H1 (cell line): ENCODE measurements around the gene CREB3L4. TPM values are rescaled to one million over a fixed set of nuclear protein-coding genes. Genes with fewer than 3 reads are reported as not detected.

Source experiments
- CTCF ChIA-PET: fragments of 300-600 bp; sonication (Branson Sonifier 250); formaldehyde crosslinking; loops from one replicate; lab custom pipeline; 2021; ENCODE audit not compliant: partially characterized antibody; lab: Charles Lee
- POLR2A ChIA-PET: fragments of 300-600 bp; sonication (Branson Sonifier 250); formaldehyde crosslinking; loops from one replicate; lab custom pipeline; 2021; ENCODE audit warnings: inconsistent platforms; ENCODE audit not compliant: partially characterized antibody; lab: Charles Lee
- DNase-seq, 2 experiments: peaks; one replicate each; pipeline versions ENCODE4 v3.0.0 to v3.0.0-alpha.2; 2010 to 2022; ENCODE audit warnings: low spot score in 2 of 2, low read depth in 1 of 2, mixed read lengths in 1 of 2
- FAIRE-seq: peaks from 2 replicates; lab custom pipeline; 2011; peaks lifted over from hg19 to GRCh38; lab: Jason Lieb, UNC
- H2AFZ ChIP-seq: 2 replicates; pipeline ENCODE4 v1.8.1; 2012; ENCODE audit warnings: low read length, inconsistent platforms
- H2AK5ac ChIP-seq: 2 replicates; pipeline ENCODE4 v1.6.1; 2013; ENCODE audit warnings: low read depth, low read length
- H2BK120ac ChIP-seq: replicated peaks from 2 replicates; pipeline ENCODE3; 2013; ENCODE audit warnings: low read depth, low read length, inconsistent platforms
- H2BK12ac ChIP-seq: 2 replicates; pipeline ENCODE4 v1.6.1; 2013; ENCODE audit warnings: low read depth, low read length
- H2BK15ac ChIP-seq: 2 replicates; pipeline ENCODE4 v1.6.1; 2013; ENCODE audit warnings: low read length
- H2BK20ac ChIP-seq: 2 replicates; pipeline ENCODE4 v1.6.1; 2013; ENCODE audit warnings: low read length
- H2BK5ac ChIP-seq: 2 replicates; pipeline ENCODE4 v1.6.1; 2013; ENCODE audit warnings: low read depth, low read length
- H3K14ac ChIP-seq: 2 replicates; pipeline ENCODE4 v1.6.1; 2013; ENCODE audit warnings: inconsistent platforms; ENCODE audit not compliant: insufficient read length
- H3K18ac ChIP-seq: 2 replicates; pipeline ENCODE4 v1.6.1; 2013; ENCODE audit warnings: low read length; ENCODE audit errors: extremely low read depth
- H3K23ac ChIP-seq: 2 replicates; pipeline ENCODE4 v1.6.1; 2013; ENCODE audit warnings: inconsistent platforms; ENCODE audit not compliant: insufficient read length
- H3K23me2 ChIP-seq: 2 replicates; pipeline ENCODE4 v1.6.1; 2013; ENCODE audit warnings: low read depth, low read length
- H3K27ac ChIP-seq: 2 replicates; pipeline ENCODE4 v1.6.1; 2011; ENCODE audit warnings: low read depth, low read length, inconsistent platforms
- H3K27me3 ChIP-seq, 4 experiments: replicated peaks in 1 of 4; 1 replicate in 1 of 4; 2 replicates in 3 of 4; pipeline versions ENCODE4 v1.6.1 to v1.8.1; 2011 to 2013; ENCODE audit warnings: low read length in 3 of 4, mild to moderate bottlenecking in 3 of 4, inconsistent platforms in 2 of 4, mixed read lengths in 2 of 4, moderate library complexity in 1 of 4; ENCODE audit not compliant: control insufficient read depth in 3 of 4, insufficient read depth in 3 of 4; ENCODE audit errors: extremely low read depth in 1 of 4
- H3K36me3 ChIP-seq, 4 experiments: 2 replicates each; pipeline versions ENCODE4 v1.6.1 to v1.8.1; 2011 to 2013; ENCODE audit warnings: mild to moderate bottlenecking in 4 of 4, low read length in 3 of 4, moderate library complexity in 2 of 4, control low read depth in 1 of 4, inconsistent platforms in 1 of 4; ENCODE audit not compliant: insufficient read depth in 4 of 4, control insufficient read depth in 2 of 4
- H3K4ac ChIP-seq: replicated peaks from 2 replicates; pipeline ENCODE3; 2013; ENCODE audit warnings: low read length, low read depth, mixed read lengths, inconsistent platforms; ENCODE audit not compliant: insufficient read length
- H3K4me1 ChIP-seq, 4 experiments: replicated peaks in 1 of 4; 1 replicate in 1 of 4; 2 replicates in 3 of 4; pipeline versions ENCODE4 v1.6.1 to v1.8.1; 2011 to 2013; ENCODE audit warnings: low read length in 3 of 4, inconsistent platforms in 2 of 4, mixed read lengths in 1 of 4; ENCODE audit not compliant: insufficient read depth in 4 of 4, control insufficient read depth in 3 of 4
- H3K4me2 ChIP-seq, 2 experiments: 2 replicates each; pipeline versions ENCODE4 v1.6.1 to v1.8.1; 2011 to 2013; ENCODE audit warnings: low read depth in 2 of 2, low read length in 2 of 2, control low read depth in 1 of 2, inconsistent platforms in 1 of 2, mild to moderate bottlenecking in 1 of 2; ENCODE audit not compliant: insufficient read depth in 1 of 2
- H3K4me3 ChIP-seq, 4 experiments: fragments of 200-600, 300-600 bp in 1 of 4; sonication (generic), shearing (Covaris generic), sonication (Bioruptor Twin) in 1 of 4; 2 replicates each; pipeline versions ENCODE4 v1.5.1 to v1.8.1; 2011 to 2016; ENCODE audit warnings: low read length in 4 of 4, low read depth in 3 of 4, control low read depth in 2 of 4, inconsistent platforms in 2 of 4, mild to moderate bottlenecking in 2 of 4, mixed read lengths in 1 of 4, moderate library complexity in 1 of 4; ENCODE audit not compliant: insufficient read depth in 2 of 4; ENCODE audit errors: extremely low read depth in 1 of 4
- H3K56ac ChIP-seq: replicated peaks from 2 replicates; pipeline ENCODE3; 2013; ENCODE audit warnings: low read depth, mild to moderate bottlenecking, mixed read lengths, low read length, inconsistent platforms; ENCODE audit not compliant: insufficient read length
- H3K79me1 ChIP-seq: 2 replicates; pipeline ENCODE4 v1.6.1; 2013; ENCODE audit warnings: low read depth, low read length, control low read depth
- H3K79me2 ChIP-seq, 2 experiments: 2 replicates each; pipeline versions ENCODE4 v1.6.1 to v1.8.1; 2012 to 2013; ENCODE audit warnings: low read length in 2 of 2, mild to moderate bottlenecking in 2 of 2, inconsistent platforms in 1 of 2; ENCODE audit not compliant: insufficient read depth in 2 of 2, control insufficient read depth in 1 of 2
- H3K9ac ChIP-seq, 4 experiments: replicated peaks in 1 of 4; 1 replicate in 1 of 4; 2 replicates in 3 of 4; pipeline versions ENCODE4 v1.6.1 to v1.8.1; 2011 to 2013; ENCODE audit warnings: low read depth in 3 of 4, low read length in 3 of 4, control low read depth in 2 of 4, mild to moderate bottlenecking in 2 of 4, moderate library complexity in 2 of 4, inconsistent platforms in 1 of 4; ENCODE audit errors: extremely low read depth in 1 of 4
- H3K9me3 ChIP-seq, 2 experiments: 2 replicates each; pipeline versions ENCODE4 v1.6.1 to v1.8.1; 2012 to 2013; ENCODE audit warnings: mild to moderate bottlenecking in 2 of 2, moderate library complexity in 2 of 2, control low read depth in 1 of 2, inconsistent platforms in 1 of 2, low read depth in 1 of 2, low read length in 1 of 2, mixed read lengths in 1 of 2; ENCODE audit not compliant: insufficient read depth in 2 of 2
- H4K20me1 ChIP-seq, 2 experiments: replicated peaks in 1 of 2; 2 replicates each; pipeline versions ENCODE3 to v1.8.1; 2011 to 2013; ENCODE audit warnings: inconsistent platforms in 2 of 2, low read length in 2 of 2, mild to moderate bottlenecking in 1 of 2; ENCODE audit not compliant: insufficient read depth in 2 of 2, control insufficient read depth in 1 of 2
- H4K5ac ChIP-seq: 2 replicates; pipeline ENCODE4 v1.6.1; 2013; ENCODE audit warnings: low read length, low read depth, mixed read lengths, inconsistent platforms; ENCODE audit not compliant: insufficient read length
- H4K8ac ChIP-seq: 2 replicates; pipeline ENCODE4 v1.8.0; 2013; ENCODE audit warnings: mild to moderate bottlenecking, moderate library complexity, low read length, inconsistent platforms; ENCODE audit not compliant: insufficient read depth; ENCODE audit errors: extremely low read depth
- H4K91ac ChIP-seq: replicated peaks from 2 replicates; pipeline ENCODE3; 2013; ENCODE audit warnings: low read length, mixed read lengths, inconsistent platforms; ENCODE audit not compliant: insufficient read length
- WGBS, 2 experiments: shearing (Covaris generic) in 1 of 2; methylation state at CpG; one replicate each; pipeline versions ENCODE4 v1.1.6 to v1.1.7; 2013 to 2015; ENCODE audit warnings: low lambda C conversion rate in 2 of 2, mixed read lengths in 2 of 2, inconsistent platforms in 1 of 2, low coverage in 1 of 2, missing lambda C conversion rate in 1 of 2; ENCODE audit not compliant: insufficient replicate concordance in 2 of 2, insufficient coverage in 1 of 2, insufficient read length in 1 of 2; ENCODE audit errors: extremely low coverage in 1 of 2, missing lambda C conversion rate in 1 of 2; 5-methylcytosine and 5-hydroxymethylcytosine counted together
- polyA plus RNA-seq, 7 experiments: library from polyadenylated mRNA; depleted of rRNA in 3 of 7; stranded (reverse) in 5 of 7; unstranded in 2 of 7; fragments of >200 nt in 5 of 7; fragments of 200-250 nt in 2 of 7; gene quantifications; 1 replicate in 5 of 7; 2 replicates in 1 of 7; 4 replicates in 1 of 7; pipeline versions ENCODE4 v1.2.1 to v1.2.3, GENCODE V29; 2011 to 2013; ENCODE audit warnings: missing spikeins in 2 of 7, mixed read lengths in 2 of 7
- total RNA-seq: library from RNA; stranded (reverse); fragmentation: NEBNext Ultra II Directional; extraction: Animal tissue kit (Norgen Biotek cat#: 25700); gene quantifications from 2 replicates; pipeline ENCODE4 v1.2.1, GENCODE V29; 2021

The CREB3L4 gene
- total and polyA plus RNA-seq, 2 of the 8 experiments (the other 6 are each of a cell fraction or from before 2014, with no cell fraction given), result 34.4 to 54.0 TPM

- H3K14ac ChIP-seq, result no peak within 1 kb of the TSS
- peak within 1 kb of the TSS; percentile 61; the same call in 1 of the 2 replicates for H2BK15ac ChIP-seq
- DNase-seq, result peak; percentile 96 to 100
- H2AFZ ChIP-seq, result peak within 1 kb of the TSS; percentile 64
- peak within 1 kb of the TSS; percentile 94 for H4K5ac ChIP-seq
- peak within 1 kb of the TSS; percentile 94 to 95 for H3K4me2 ChIP-seq
- peak within 1 kb of the TSS; percentile 84 for H4K91ac ChIP-seq
- peaks cover 20% of the 10 kb centered on the region for H3K23me2 ChIP-seq
- peaks cover 10% of the 10 kb centered on the region for H3K79me1 ChIP-seq
- H3K4me3 ChIP-seq, result peak within 1 kb of the TSS; percentile 89 to 100 (median 96)
- no peaks in the 10 kb centered on the region for H3K27me3 ChIP-seq
- peak within 1 kb of the TSS; percentile 75 for H3K18ac ChIP-seq
- POLR2A ChIA-PET, result interaction anchor here (0.6 to 7.9 kb wide), 25 partner anchors 11 to 148 kb away, joined by 3 to 73 read pairs (median 6); partner anchors contain the start of genes CREB3L4, CRTC2, DENND4B and JTB
- no peaks in the 10 kb centered on the region for H3K9me3 ChIP-seq
- H4K20me1 ChIP-seq, result peaks cover 20 to 26% of the 10 kb centered on the region in 2 experiments
- peak within 1 kb of the TSS; percentile 62 to 93 (median 86) for H3K9ac ChIP-seq
- peak within 1 kb of the TSS; percentile 93 for H4K8ac ChIP-seq
- H3K4ac ChIP-seq, result peak within 1 kb of the TSS; percentile 81
- H2BK5ac ChIP-seq, result peak within 1 kb of the TSS; percentile 82
- H3K27ac ChIP-seq, result peak within 1 kb of the TSS; percentile 83; the same call in 1 of the 2 replicates
- peaks cover 0 to 6% (median 0%) of the 10 kb centered on the region in 4 experiments; a peak in 2 of 8 replicates for H3K36me3 ChIP-seq
- peak within 1 kb of the TSS; percentile 66 for H3K56ac ChIP-seq
- H2BK120ac ChIP-seq, result peak within 1 kb of the TSS; percentile 34
- no peak for FAIRE-seq
- CTCF ChIA-PET, result interaction anchor here (0.5 to 2.1 kb wide), 9 partner anchors 8 to 244 kb away, joined by 3 to 11 read pairs (median 3); partner anchors contain the start of gene RAB13
- peaks cover 30 to 38% of the 10 kb centered on the region in 2 experiments for H3K79me2 ChIP-seq
- H2BK12ac ChIP-seq, result peak within 1 kb of the TSS; percentile 80; the same call in 1 of the 2 replicates
- peak within 1 kb of the TSS; percentile 61; the same call in 1 of the 2 replicates for H2BK20ac ChIP-seq
- H3K23ac ChIP-seq, result no peak within 1 kb of the TSS
- H3K4me1 ChIP-seq, result peaks cover 6 to 14% (median 11%) of the 10 kb centered on the region in 4 experiments
- 4% methylated on average over 45 of the region's 53 CpGs; no CpG with 5 or more reads in 1 of the 2 experiments for WGBS, 2 experiments
- H2AK5ac ChIP-seq, result peak within 1 kb of the TSS; percentile 43; the same call in 1 of the 2 replicates
These were observed 44.5 kb upstream of the CREB3L4 start, which contains the start of gene GATAD2B for GRCh38 chr1:153922972-153923925. TSS of gene GATAD2B (minus strand) at chr1:153922972. CDS start at chr1:153828347, 94,625 bp downstream.
